Measurements from ENCODE around the gene GRM4.

Gene GRM4

DNA sequence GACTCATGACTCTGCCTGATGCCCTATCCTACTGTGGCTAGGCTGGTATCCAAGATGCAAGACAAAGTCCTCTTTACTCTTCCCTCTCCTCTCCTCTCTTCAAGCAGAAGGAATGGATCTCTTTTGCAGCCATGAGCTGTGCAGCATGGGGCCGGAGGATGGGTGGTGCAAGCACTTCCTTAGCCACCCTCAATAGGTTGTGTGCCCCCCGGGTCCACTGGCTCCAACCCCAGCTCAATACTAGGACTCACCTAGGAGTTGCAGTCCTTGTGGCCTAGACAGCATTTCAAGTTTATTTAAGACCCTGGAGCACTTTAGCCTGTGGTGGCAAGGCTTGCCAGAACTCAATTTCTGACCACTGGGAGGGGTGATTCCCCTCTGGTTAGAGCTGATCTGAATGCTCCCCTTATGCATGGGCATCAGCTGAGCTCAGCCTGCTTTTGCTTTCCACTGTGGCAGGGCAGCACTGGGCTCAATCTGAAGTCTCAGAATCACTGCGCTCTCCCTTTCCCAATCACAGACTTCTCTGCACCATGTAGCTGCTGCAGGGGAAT lies 29.0 kb upstream of the GRM4 start:
- no peak overlapping the region for H3K27ac Mint-ChIP-seq
- peaks cover 3% of the 10 kb centered on the region for H3K9me3 Mint-ChIP-seq
- no peak overlapping the region for H3K4me3 Mint-ChIP-seq
- no peaks in the 10 kb centered on the region for H3K4me1 Mint-ChIP-seq
- H3K27me3 Mint-ChIP-seq (ENCODE audit: low read depth), result peaks cover 4% of the 10 kb centered on the region
- TF ChIP-seq, protein P1, sequence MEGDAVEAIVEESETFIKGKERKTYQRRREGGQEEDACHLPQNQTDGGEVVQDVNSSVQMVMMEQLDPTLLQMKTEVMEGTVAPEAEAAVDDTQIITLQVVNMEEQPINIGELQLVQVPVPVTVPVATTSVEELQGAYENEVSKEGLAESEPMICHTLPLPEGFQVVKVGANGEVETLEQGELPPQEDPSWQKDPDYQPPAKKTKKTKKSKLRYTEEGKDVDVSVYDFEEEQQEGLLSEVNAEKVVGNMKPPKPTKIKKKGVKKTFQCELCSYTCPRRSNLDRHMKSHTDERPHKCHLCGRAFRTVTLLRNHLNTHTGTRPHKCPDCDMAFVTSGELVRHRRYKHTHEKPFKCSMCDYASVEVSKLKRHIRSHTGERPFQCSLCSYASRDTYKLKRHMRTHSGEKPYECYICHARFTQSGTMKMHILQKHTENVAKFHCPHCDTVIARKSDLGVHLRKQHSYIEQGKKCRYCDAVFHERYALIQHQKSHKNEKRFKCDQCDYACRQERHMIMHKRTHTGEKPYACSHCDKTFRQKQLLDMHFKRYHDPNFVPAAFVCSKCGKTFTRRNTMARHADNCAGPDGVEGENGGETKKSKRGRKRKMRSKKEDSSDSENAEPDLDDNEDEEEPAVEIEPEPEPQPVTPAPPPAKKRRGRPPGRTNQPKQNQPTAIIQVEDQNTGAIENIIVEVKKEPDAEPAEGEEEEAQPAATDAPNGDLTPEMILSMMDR (IDR thresholded peaks at IDR 0.05; ENCODE audit: unreplicated experiment in 3 of 3), result no peak
- no peaks in the 10 kb centered on the region for H3K36me3 Mint-ChIP-seq (ENCODE audit: low read depth)

DNA sequence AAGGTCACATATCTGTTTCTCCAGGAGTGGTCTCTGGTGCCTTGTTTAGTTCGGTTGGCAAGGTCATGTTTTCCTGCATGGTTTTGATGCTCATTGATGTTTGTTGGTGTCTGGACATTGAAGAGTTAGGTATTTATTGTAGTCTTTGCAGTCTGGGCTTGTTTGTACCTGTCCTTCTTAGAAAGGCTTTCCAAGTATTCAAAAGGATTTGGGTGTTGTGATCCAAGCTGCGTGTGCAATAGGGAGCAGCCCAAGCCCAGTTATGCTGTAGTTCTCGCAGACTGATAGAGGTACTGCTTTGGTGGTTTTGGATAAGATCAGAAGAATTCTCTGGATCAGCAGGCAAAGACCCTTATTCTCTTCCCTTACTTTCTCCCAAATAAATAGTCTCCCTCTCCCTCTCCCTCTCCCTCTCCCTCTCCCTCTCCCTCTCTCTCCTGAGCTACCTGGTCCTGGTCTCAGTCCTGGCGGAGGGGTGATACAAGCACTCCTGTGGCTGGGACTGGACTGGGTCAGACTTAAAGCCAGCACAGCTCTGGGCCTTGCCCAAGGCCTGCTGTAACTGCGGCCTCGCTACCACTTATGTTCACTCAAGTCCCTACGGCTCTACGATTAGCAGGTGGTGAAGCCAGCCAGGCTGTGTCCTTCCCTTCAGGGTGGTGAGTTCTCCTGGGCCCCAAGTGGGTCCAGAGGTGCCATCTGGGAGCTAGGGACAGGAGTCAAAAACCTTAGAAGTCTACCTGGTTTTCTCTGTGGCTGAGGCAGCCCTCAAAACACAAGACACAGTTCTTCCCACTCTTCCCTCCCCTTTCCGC lies 27.3 kb upstream of the GRM4 start:
- Mint-ChIP-seq H3K36me3 (ENCODE audit: low read depth) (no peaks in the 10 kb centered on the region), H3K9me3 (peaks cover 10% of the 10 kb centered on the region), H3K27me3 (ENCODE audit: low read depth) (peaks cover 4% of the 10 kb centered on the region), H3K4me1 (no peaks in the 10 kb centered on the region), H3K27ac (no peak overlapping the region), H3K4me3 (no peak overlapping the region)
- TF ChIP-seq, protein P1 (IDR thresholded peaks at IDR 0.05; ENCODE audit: unreplicated experiment in 3 of 3), result no peak

GRCh38 chr6:34170346-34170745 lies 24.5 kb upstream of the GRM4 start:
- Mint-ChIP-seq H3K4me3 (no peak overlapping the region), H3K9me3 (peaks cover 13% of the 10 kb centered on the region), H3K4me1 (no peaks in the 10 kb centered on the region), H3K36me3 (ENCODE audit: low read depth) (no peaks in the 10 kb centered on the region), H3K27me3 (ENCODE audit: low read depth) (no peaks in the 10 kb centered on the region), H3K27ac (no peak overlapping the region)
- TF ChIP-seq, protein P1 (IDR thresholded peaks at IDR 0.05; ENCODE audit: unreplicated experiment in 3 of 3), result no peak

- Mint-ChIP-seq H3K27ac (no peak overlapping the region), H3K27me3 (ENCODE audit: low read depth) (no peaks in the 10 kb centered on the region), H3K36me3 (ENCODE audit: low read depth) (no peaks in the 10 kb centered on the region), H3K4me3 (no peak overlapping the region), H3K9me3 (peaks cover 13% of the 10 kb centered on the region), H3K4me1 (no peaks in the 10 kb centered on the region)
- TF ChIP-seq, protein P1 (IDR thresholded peaks at IDR 0.05; ENCODE audit: unreplicated experiment in 3 of 3), result no peak
These were observed 24.0 kb upstream of the GRM4 start for GRCh38 chr6:34169897-34170296.

DNA sequence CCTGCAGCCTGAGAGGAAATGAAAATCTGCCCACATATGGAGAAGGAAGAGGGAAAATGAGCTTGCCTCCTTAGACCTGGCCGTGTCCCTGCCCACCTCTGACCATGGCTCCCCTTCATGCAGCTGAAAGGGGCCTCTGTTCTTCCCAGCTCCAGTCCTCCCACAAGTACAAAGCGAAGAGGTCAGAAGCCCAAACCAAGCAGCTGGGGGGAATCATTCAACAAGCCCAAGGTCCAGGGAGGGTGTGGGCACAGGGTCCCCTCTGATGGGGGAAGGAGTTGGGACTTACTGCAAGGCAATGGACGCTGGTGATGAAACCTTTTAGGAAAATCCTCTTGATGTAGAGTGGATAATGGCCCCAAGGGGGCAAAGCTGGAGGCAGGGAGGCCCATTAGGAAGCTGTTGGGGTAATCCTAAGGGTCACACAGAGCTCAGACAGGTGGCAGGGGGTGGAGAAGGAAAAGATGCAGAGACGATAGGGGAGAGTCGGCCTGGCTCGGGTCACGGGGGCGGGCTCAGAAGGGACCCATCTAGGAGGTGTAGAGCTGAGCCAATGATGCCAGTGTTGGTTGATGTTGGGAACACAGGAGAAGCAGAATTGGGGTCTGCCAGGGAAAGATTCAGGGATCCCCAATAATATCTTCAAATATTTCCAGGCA lies 16.1 kb upstream of the GRM4 start:
- H3K9me3 Mint-ChIP-seq, result peaks cover 23% of the 10 kb centered on the region
- no peaks in the 10 kb centered on the region for H3K36me3 Mint-ChIP-seq (ENCODE audit: low read depth)
- H3K4me1 Mint-ChIP-seq, result no peaks in the 10 kb centered on the region
- no peak overlapping the region for H3K4me3 Mint-ChIP-seq
- H3K27ac Mint-ChIP-seq, result no peak overlapping the region
- H3K27me3 Mint-ChIP-seq (ENCODE audit: low read depth), result peaks cover 25% of the 10 kb centered on the region
- TF ChIP-seq, protein P1 (IDR thresholded peaks at IDR 0.05; ENCODE audit: unreplicated experiment in 3 of 3), result no peak

Data from nephron (organoid).